Thymus (tissue), 11 donors: Measurements from ENCODE around the gene ENTPD1. TPM values are rescaled to one million over a fixed set of nuclear protein-coding genes. Genes with fewer than 3 reads are reported as not detected.
"Not testable (repeated sequence)": the region's sequence is repeated elsewhere in the genome, so short reads cannot be mapped to it uniquely, and the experiment has no call there.

ENCODE experiments used
- DNase-seq, 9 donors: peaks; one replicate each; pipeline ENCODE4 v3.0.0-alpha.2; 2013; ENCODE audit warnings: low spot score in 9 of 9, low read depth in 6 of 9, missing footprints in 1 of 9
- H3K27ac ChIP-seq, 2 donors: one replicate each; pipeline ENCODE4 v1.5.1; 2013; ENCODE audit warnings: control low read depth in 1 of 2, low read depth in 1 of 2, low read length in 1 of 2, mild to moderate bottlenecking in 1 of 2, moderate library complexity in 1 of 2
- H3K27me3 ChIP-seq, 2 donors: one replicate each; pipeline ENCODE4 v1.5.1; 2013; ENCODE audit warnings: low read length in 1 of 2; ENCODE audit not compliant: control insufficient read depth in 2 of 2, insufficient read depth in 1 of 2
- H3K36me3 ChIP-seq, 2 donors: one replicate each; pipeline ENCODE4 v1.5.1; 2013; ENCODE audit warnings: low read length in 1 of 2, mild to moderate bottlenecking in 1 of 2, moderate library complexity in 1 of 2; ENCODE audit not compliant: control insufficient read depth in 2 of 2, insufficient read depth in 2 of 2
- H3K4me1 ChIP-seq, 2 donors: one replicate each; pipeline ENCODE4 v1.5.1; 2013; ENCODE audit warnings: low read length in 2 of 2; ENCODE audit not compliant: control insufficient read depth in 2 of 2, insufficient read depth in 2 of 2
- H3K4me3 ChIP-seq, 2 donors: one replicate each; pipeline ENCODE4 v1.5.1; 2013; ENCODE audit warnings: low read length in 2 of 2, control low read depth in 1 of 2, mild to moderate bottlenecking in 1 of 2
- H3K9me3 ChIP-seq, 2 donors: one replicate each; pipeline ENCODE4 v1.5.1; 2013; ENCODE audit warnings: low read length in 1 of 2, mild to moderate bottlenecking in 1 of 2; ENCODE audit not compliant: control insufficient read depth in 2 of 2, insufficient read depth in 1 of 2
- WGBS: extraction: QIAGEN DNeasy Blood & Tissue Kit; methylation state at CpG from one replicate; pipeline ENCODE4 v1.1.7; 2013; 5-methylcytosine and 5-hydroxymethylcytosine counted together
- polyA plus RNA-seq: library from polyadenylated mRNA; stranded (reverse); fragments of 200-250 nt; gene quantifications from one replicate; pipeline ENCODE4 v1.2.3, GENCODE V29; 2013
- total RNA-seq: library from RNA; stranded (reverse); fragments of 120-200 nt; gene quantifications from one replicate; pipeline ENCODE4 v1.2.4, GENCODE V29; 2013
- donor health status: healthy.

The ENTPD1 gene
- total and polyA plus RNA-seq, 2 donors = 8.2 to 20.5 TPM

DNA sequence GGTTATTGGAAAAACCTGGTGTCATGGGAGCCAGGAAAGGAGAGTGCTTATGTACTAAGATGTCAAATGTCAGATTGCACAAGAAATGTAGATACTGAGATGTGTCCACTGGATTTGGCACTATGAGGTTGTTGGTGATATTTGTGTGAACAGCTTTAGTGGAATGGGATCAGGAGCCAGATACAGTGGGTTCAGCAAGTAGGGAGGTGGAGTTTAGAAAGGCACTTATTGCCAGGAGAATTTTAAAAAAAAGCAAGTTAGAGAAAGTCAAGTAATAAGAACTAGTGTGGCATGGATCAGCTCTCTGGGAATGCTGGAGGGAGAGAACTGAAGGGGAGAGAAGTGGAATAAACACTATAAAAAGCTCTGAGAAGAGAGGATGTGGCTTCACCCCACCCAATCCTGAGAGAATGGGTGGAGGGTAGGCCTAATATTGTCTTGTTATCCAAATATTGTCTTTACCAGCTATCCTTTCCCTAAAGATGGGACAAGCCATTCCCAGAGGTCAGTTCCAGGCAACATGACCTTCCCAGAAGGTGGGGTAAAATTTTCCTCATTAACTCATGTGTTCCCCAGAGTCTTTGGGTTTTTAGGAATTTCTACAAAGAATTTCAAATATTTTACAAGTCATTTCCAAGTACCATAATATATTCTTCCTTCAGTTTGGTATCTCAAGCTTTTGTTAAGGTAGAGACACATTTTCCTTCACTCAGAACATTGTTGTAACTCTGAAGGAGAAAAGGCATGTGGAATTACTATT is 42.3 kb downstream of the ENTPD1 start:
- H3K27me3 ChIP-seq = no peaks in the 10 kb centered on the region
- H3K36me3 ChIP-seq = no peaks in the 10 kb centered on the region
- H3K4me1 ChIP-seq = peaks cover 0 to 2% of the 10 kb centered on the region in 2 donors
- no peaks in the 10 kb centered on the region for H3K9me3 ChIP-seq
- H3K27ac ChIP-seq = no peak overlapping the region
- H3K4me3 ChIP-seq = no peak overlapping the region
- DNase-seq = no peak

- not testable (repeated sequence) for H3K27me3 ChIP-seq, DNase-seq, H3K9me3 ChIP-seq, H3K4me3 ChIP-seq, H3K36me3 ChIP-seq, H3K4me1 ChIP-seq, H3K27ac ChIP-seq
- 96% methylated on average over 2 of the region's 2 CpGs for WGBS
These were observed 44.3 kb downstream of the ENTPD1 start for GRCh38 chr10:95800286-95800685.

GRCh38 chr10:95806687-95807380 is 50.9 kb downstream of the ENTPD1 start:
- H3K36me3 ChIP-seq, H3K27ac ChIP-seq, DNase-seq, H3K4me3 ChIP-seq, H3K9me3 ChIP-seq, H3K4me1 ChIP-seq, H3K27me3 ChIP-seq: not testable (repeated sequence)
- 93% methylated on average over 11 of the region's 11 CpGs for WGBS

DNA sequence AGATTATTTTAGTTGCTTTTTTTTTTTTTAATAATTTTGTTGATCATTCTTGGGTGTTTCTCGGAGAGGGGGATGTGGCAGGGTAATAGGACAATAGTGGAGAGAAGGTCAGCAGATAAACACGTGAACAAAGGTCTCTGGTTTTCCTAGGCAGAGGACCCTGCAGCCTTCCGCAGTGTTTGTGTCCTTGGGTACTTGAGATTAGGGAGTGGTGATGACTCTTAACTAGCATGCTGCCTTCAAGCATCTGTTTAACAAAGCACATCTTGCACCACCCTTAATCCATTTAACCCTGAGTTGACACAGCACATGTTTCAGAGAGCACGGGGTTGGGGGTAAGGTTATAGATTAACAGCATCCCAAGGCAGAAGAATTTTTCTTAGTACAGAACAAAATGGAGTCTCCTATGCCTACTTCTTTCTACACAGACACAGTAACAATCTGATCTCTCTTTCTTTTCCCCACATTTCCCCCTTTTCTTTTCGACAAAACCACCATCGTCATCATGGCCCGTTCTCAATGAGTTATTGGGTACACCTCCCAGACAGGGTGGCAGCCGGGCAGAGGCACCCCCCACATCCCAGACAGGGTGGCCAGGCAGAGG is 52.8 kb downstream of the ENTPD1 start:
- H3K4me1 ChIP-seq, DNase-seq, H3K9me3 ChIP-seq, H3K27me3 ChIP-seq, H3K4me3 ChIP-seq, H3K27ac ChIP-seq, H3K36me3 ChIP-seq: not testable (repeated sequence)
- WGBS = 96% methylated on average over 7 of the region's 8 CpGs

DNA sequence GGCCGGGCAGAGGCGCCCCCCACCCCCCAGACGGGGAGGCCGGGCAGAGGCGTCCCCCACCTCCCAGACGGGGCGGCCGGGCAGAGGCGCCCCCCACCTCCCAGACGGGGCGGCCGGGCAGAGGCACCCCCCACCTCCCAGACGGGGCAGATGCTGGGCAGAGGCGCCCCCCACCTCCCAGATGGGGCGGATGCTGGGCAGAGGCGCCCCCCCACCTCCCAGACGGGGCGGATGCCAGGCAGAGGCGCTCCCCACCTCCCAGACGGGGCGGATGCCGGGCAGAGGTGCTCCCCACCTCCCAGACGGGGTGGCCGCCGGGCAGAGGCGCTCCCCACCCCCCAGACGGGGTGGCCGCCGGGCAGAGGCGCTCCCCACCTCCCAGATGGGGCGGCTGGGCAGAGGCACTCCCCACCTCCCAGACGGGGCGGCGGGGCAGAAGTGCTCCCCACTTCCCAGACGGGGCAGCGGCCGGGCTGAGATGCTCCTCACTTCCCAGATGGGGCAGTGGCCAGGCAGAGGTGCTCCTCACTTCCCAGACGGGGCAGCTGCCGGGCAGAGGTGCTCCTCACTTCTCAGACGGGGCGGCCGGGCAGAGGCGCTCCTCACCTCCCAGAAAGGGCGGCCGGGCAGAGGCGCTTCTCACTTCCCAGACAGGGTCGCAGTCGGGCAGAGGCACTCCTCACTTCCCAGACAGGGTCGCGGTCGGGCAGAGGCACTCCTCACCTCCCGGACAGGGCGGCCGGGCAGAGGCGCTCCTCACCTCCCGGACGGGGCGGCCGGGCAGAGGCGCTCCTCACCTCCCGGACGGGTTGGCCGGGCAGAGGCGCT is 53.6 kb downstream of the ENTPD1 start:
- Histone ChIP-seq H3K27me3 (no peaks in the 10 kb centered on the region), H3K4me1 (no peaks in the 10 kb centered on the region), H3K27ac (no peak overlapping the region), H3K36me3 (no peaks in the 10 kb centered on the region), H3K9me3 (peaks cover 0 to 5% of the 10 kb centered on the region in 2 donors), H3K4me3 (no peak overlapping the region)
- DNase-seq = no peak
- 97% methylated on average over 64 of the region's 64 CpGs for WGBS

GRCh38 chr10:95810198-95810976 is 54.4 kb downstream of the ENTPD1 start:
- no peak for DNase-seq
- H3K27ac ChIP-seq = no peak overlapping the region
- 96% methylated on average over 20 of the region's 20 CpGs for WGBS

GRCh38 chr10:95813054-95813685 is 57.2 kb downstream of the ENTPD1 start:
- 99% methylated on average over 3 of the region's 3 CpGs for WGBS
- H3K36me3 ChIP-seq = no peaks in the 10 kb centered on the region
- H3K4me3 ChIP-seq = no peak overlapping the region
- H3K27me3 ChIP-seq = no peaks in the 10 kb centered on the region
- H3K27ac ChIP-seq = no peak overlapping the region
- DNase-seq = no peak
- no peaks in the 10 kb centered on the region for H3K4me1 ChIP-seq
- peaks cover 0 to 5% of the 10 kb centered on the region in 2 donors for H3K9me3 ChIP-seq

More at GRCh38 chr10:95810198-95810976, 54.4 kb downstream of the ENTPD1 start:
- Histone ChIP-seq H3K9me3 (peaks cover 0 to 5% of the 10 kb centered on the region in 2 donors), H3K27me3 (no peaks in the 10 kb centered on the region), H3K4me1 (no peaks in the 10 kb centered on the region), H3K36me3 (no peaks in the 10 kb centered on the region), H3K4me3 (no peak overlapping the region)

GRCh38 chr10:95814011-95814727 is 58.2 kb downstream of the ENTPD1 start:
- H3K36me3 ChIP-seq = no peaks in the 10 kb centered on the region
- no peak overlapping the region for H3K4me3 ChIP-seq
- no peak for DNase-seq
- H3K27ac ChIP-seq = no peak overlapping the region
- no peaks in the 10 kb centered on the region for H3K27me3 ChIP-seq
- 92% methylated on average over 7 of the region's 7 CpGs for WGBS
- H3K9me3 ChIP-seq = peaks cover 0 to 5% of the 10 kb centered on the region in 2 donors
- no peaks in the 10 kb centered on the region for H3K4me1 ChIP-seq
